ENCODE results near the gene FBXL16.

GRCh38 chr16:715477-716199 lies 10.0 kb upstream of the FBXL16 start:
- TF ChIP-seq CTCF (IDR thresholded peaks at IDR 0.05; ENCODE audit: low read length) (peak; percentile 13; the same call in 1 of the 2 replicates), EZH2 (IDR thresholded peaks at IDR 0.05; ENCODE audit: borderline replicate concordance, low read length) (no peak)

Data from OCI-LY1 (cell line).